ENCODE measurements around the gene FNIP2.
"Not testable (repeated sequence)": the region's sequence is repeated elsewhere in the genome, so short reads cannot be mapped to it uniquely, and the experiment has no call there.

- not testable (repeated sequence) for TF ChIP-seq EZH2 (IDR thresholded peaks at IDR 0.05; ENCODE audit: insufficient read depth, low read length); CTCF (IDR thresholded peaks at IDR 0.05; ENCODE audit: insufficient read depth, low read depth, low read length)
Measured at GRCh38 chr4:158828151-158828550, 59.3 kb downstream of the FNIP2 start.
